Measurements from ENCODE around the gene KCNK1.

The KCNK1 gene

GRCh38 chr1:233704898-233705723 lies 91.2 kb downstream of the KCNK1 start:
- DNase-seq (ENCODE audit: low spot score) = no peak

- DNase-seq (ENCODE audit: low spot score) = peak; percentile 4
These were observed 93.4 kb downstream of the KCNK1 start for GRCh38 chr1:233707153-233707879.

- DNase-seq (ENCODE audit: low spot score) = no peak
These were observed 94.2 kb downstream of the KCNK1 start for GRCh38 chr1:233707880-233708815.

- no peak for DNase-seq (ENCODE audit: low spot score)
These were observed 96.1 kb downstream of the KCNK1 start for GRCh38 chr1:233710031-233710430.

- no peak for DNase-seq (ENCODE audit: low spot score)
These were observed 96.6 kb downstream of the KCNK1 start for GRCh38 chr1:233710507-233710906.

- no peak for DNase-seq (ENCODE audit: low spot score)
These were observed 100.8 kb downstream of the KCNK1 start for GRCh38 chr1:233714631-233715217.

GRCh38 chr1:233718057-233718456 lies 104.2 kb downstream of the KCNK1 start:
- no peak for DNase-seq (ENCODE audit: low spot score)

- DNase-seq (ENCODE audit: low spot score) = no peak
These were observed 105.9 kb downstream of the KCNK1 start for GRCh38 chr1:233719655-233720341.

GRCh38 chr1:233721004-233721595 lies 107.2 kb downstream of the KCNK1 start:
- DNase-seq (ENCODE audit: low spot score) = no peak

All from AG08395 (cell line).